Testis (tissue), 3 donors: ENCODE measurements around the gene MYL6. TPM values are rescaled to one million over a fixed set of nuclear protein-coding genes. Genes with fewer than 3 reads are reported as not detected.

ENCODE experiments used
- DNase-seq: peaks from one replicate; pipeline ENCODE4 v3.0.0-alpha.2; 2019
- H3K27ac ChIP-seq, 2 donors: fragments of 200-600 bp; sonication (generic); one replicate each; pipeline ENCODE4 v1.5.1; 2019
- H3K27me3 ChIP-seq: fragments of 200-600 bp; sonication (generic); one replicate; pipeline ENCODE4 v1.5.1; 2019
- H3K36me3 ChIP-seq: fragments of 200-600 bp; sonication (generic); one replicate; pipeline ENCODE4 v1.5.1; 2017; ENCODE audit warnings: low read depth; ENCODE audit errors: missing control alignments
- H3K4me1 ChIP-seq: fragments of 200-600 bp; sonication (generic); one replicate; pipeline ENCODE4 v1.5.1; 2019
- H3K4me3 ChIP-seq, 2 donors: fragments of 200-600 bp; sonication (generic); one replicate each; pipeline ENCODE4 v1.5.1; 2017 to 2019
- H3K9me3 ChIP-seq: fragments of 200-600 bp; sonication (generic); one replicate; pipeline ENCODE4 v1.5.1; 2017
- POLR2A ChIP-seq: fragments of 450-650 bp; IDR thresholded peaks from one replicate; pipeline ENCODE4 v1.6.1; 2017; ENCODE audit warnings: antibody characterized with exemption, mild to moderate bottlenecking, moderate library complexity
- WGBS, 2 donors: methylation state at CpG; one replicate each; pipeline ENCODE4 v1.1.5; 2018; 5-methylcytosine and 5-hydroxymethylcytosine counted together
- intact Hi-C: fragments of 100-400 bp; cut with DNase I; formaldehyde crosslinking; loops from one replicate; pipeline ENCODE4 v1.15.1; 2023; ENCODE audit warnings: low total_unique reads
- polyA plus RNA-seq: library from polyadenylated mRNA; stranded (reverse); fragments of 350-450 nt; fragmentation: Illumina TruSeq; extraction: RNeasy Lipid Tissue Mini Kit (QIAGEN cat#74804); gene quantifications from one replicate; pipeline ENCODE4 v1.2.3, GENCODE V29; 2014; ENCODE audit warnings: low read depth, low replicate concordance; ENCODE audit not compliant: insufficient read depth
- total RNA-seq, 2 donors: library from RNA; depleted of rRNA; stranded (reverse); fragments of >200 nt; gene quantifications; one replicate each; pipeline ENCODE4 v1.2.3, GENCODE V29; 2016
- TF ChIP-seq, protein P1 (sequence below), 3 experiments: fragments of 450-650 bp in 2 of 3; fragments of 200-600 bp in 1 of 3; sonication (generic) in 1 of 3; IDR thresholded peaks; one replicate each; pipeline ENCODE4 v1.5.1; 2016 to 2019; ENCODE audit warnings: antibody characterized with exemption in 3 of 3, mild to moderate bottlenecking in 2 of 3, moderate library complexity in 1 of 3

The MYL6 gene
- total and polyA plus RNA-seq, 3 donors from 2014 or later, result 939 to 1,373 (median 1,271) TPM

DNA sequence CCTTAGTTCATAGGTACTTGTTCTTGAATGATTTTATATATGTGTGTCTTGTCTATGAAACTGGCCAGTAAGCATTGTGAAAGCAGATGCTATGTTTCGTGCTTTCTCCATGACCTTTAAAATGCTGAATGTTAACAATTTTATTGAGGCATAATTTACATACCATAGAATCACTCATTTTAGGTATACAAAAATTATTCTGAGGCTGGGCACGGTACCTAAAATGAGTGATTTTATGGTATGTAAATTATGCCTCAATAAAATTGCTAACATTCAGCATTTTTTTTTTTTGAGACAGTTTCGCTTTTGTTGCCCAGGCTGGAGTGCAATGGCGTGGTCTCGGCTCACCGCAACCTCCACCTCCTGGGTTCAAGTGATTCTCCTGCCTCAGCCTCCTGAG lies 23.3 kb upstream of the MYL6 start:
- Histone ChIP-seq H3K36me3 (no peaks in the 10 kb centered on the region), H3K9me3 (no peaks in the 10 kb centered on the region), H3K27me3 (no peaks in the 10 kb centered on the region), H3K4me1 (peaks cover 4% of the 10 kb centered on the region), H3K27ac (no peak overlapping the region), H3K4me3 (no peak overlapping the region)
- 96 to 97% methylated on average over 6 of the region's 6 CpGs for WGBS, 2 donors
- TF ChIP-seq POLR2A, result no peak
- TF ChIP-seq, protein P1, sequence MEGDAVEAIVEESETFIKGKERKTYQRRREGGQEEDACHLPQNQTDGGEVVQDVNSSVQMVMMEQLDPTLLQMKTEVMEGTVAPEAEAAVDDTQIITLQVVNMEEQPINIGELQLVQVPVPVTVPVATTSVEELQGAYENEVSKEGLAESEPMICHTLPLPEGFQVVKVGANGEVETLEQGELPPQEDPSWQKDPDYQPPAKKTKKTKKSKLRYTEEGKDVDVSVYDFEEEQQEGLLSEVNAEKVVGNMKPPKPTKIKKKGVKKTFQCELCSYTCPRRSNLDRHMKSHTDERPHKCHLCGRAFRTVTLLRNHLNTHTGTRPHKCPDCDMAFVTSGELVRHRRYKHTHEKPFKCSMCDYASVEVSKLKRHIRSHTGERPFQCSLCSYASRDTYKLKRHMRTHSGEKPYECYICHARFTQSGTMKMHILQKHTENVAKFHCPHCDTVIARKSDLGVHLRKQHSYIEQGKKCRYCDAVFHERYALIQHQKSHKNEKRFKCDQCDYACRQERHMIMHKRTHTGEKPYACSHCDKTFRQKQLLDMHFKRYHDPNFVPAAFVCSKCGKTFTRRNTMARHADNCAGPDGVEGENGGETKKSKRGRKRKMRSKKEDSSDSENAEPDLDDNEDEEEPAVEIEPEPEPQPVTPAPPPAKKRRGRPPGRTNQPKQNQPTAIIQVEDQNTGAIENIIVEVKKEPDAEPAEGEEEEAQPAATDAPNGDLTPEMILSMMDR (IDR thresholded peaks at IDR 0.05), result no peak
- no peak for DNase-seq
- intact Hi-C loops, result no loop called here

DNA sequence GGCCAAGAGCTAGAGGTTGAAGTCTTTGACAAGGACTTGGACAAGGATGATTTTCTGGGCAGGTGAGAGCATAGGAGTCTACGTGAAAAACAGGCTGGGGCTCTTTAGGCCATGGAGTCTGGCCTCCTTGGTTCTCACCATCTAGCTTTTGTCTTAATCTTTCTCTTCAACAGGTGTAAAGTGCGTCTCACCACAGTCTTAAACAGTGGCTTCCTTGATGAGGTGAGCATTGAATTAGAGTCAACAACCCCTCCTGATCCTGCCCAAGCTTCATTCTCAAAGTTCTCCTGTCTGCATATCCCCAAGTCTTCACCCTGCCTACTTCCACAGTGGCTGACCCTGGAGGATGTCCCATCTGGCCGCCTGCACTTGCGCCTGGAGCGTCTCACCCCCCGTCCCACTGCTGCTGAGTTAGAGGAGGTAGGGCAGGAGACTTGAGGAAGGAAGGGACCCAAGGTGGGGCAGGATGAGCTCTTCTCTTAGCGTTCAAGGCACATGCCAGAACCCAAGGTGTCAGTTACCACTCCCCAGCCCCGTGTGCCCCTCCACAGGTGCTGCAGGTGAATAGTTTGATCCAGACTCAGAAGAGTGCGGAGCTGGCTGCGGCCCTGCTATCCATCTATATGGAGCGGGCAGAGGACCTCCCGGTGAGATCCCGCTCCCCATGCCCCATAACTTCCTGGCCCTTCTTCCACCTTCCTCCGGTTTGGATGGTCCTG lies 20.1 kb upstream of the MYL6 start:
- Histone ChIP-seq H3K27me3 (no peaks in the 10 kb centered on the region), H3K36me3 (no peaks in the 10 kb centered on the region), H3K27ac (no peak overlapping the region), H3K4me1 (no peaks in the 10 kb centered on the region), H3K4me3 (no peak overlapping the region), H3K9me3 (no peaks in the 10 kb centered on the region)
- no peak for DNase-seq
- TF ChIP-seq, protein P1 (IDR thresholded peaks at IDR 0.05), result no peak
- no peak for TF ChIP-seq POLR2A
- intact Hi-C loops, result no loop called here
- 86 to 96% methylated on average over 13 to 14 of the region's 14 CpGs for WGBS, 2 donors

DNA sequence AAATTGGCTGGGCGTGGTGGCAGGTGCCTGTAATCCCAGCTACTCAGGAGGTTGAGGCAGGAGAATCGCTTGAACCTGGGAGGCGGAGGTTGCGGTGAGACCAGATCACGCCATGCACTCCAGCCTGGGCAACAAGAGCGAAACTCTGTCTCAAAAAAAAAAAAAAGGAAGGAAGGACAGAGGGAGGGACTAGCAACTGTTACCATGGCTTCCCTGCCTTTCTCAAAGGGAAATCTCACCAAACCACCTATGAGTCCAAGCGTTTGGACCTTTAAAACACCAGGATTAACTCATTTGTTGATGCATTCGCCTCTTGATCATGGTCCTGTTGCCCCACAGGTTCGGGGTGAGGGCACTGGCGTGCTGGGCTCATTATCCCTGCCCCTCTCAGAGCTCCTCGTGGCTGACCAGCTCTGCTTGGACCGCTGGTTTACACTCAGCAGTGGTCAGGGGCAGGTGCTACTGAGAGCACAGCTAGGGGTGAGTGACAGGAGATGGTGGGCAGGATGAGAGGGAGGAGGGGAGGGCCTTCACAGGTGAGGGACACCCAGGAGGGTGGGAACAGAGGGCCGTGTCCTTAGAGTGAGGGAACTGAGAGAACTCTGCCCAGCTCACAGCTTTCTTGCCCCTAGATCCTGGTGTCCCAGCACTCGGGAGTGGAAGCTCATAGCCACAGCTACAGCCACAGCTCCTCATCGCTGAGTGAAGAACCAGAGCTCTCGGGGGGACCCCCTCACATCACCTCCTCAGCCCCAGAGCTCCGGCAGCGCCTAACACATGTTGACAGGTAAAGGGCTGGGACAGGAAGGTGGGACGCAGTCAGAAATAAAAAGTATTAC lies 16.0 kb upstream of the MYL6 start:
- Histone ChIP-seq H3K36me3 (no peaks in the 10 kb centered on the region), H3K9me3 (no peaks in the 10 kb centered on the region), H3K4me1 (peaks cover 13% of the 10 kb centered on the region), H3K4me3 (no peak overlapping the region), H3K27ac (no peak overlapping the region), H3K27me3 (no peaks in the 10 kb centered on the region)
- 85 to 94% methylated on average over 19 of the region's 19 CpGs for WGBS, 2 donors
- DNase-seq, result no peak
- TF ChIP-seq POLR2A, result no peak
- TF ChIP-seq, protein P1 (IDR thresholded peaks at IDR 0.05), result no peak
- intact Hi-C loops, result no loop called here

DNA sequence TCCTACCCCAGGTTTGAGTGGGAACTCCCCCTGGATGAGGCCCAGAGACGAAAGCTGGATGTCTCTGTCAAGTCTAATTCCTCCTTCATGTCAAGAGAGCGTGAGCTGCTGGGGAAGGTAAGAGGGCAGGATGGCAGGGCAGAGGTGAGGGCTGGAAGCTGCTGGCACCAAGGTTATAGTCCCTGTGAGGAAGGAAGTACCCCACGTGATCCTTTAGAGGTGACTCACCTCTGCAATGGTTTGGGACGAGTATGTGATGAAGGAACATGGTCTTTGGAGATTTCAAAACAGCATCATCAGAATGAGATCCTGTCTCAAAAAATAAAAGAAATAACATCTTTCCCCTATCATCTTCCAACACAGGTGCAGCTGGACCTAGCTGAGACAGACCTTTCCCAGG lies 14.9 kb upstream of the MYL6 start:
- Histone ChIP-seq H3K4me1 (peaks cover 17% of the 10 kb centered on the region), H3K9me3 (no peaks in the 10 kb centered on the region), H3K27ac (peak overlapping the region in 1 of 2 donors; percentile 53), H3K27me3 (no peaks in the 10 kb centered on the region), H3K36me3 (no peaks in the 10 kb centered on the region), H3K4me3 (no peak overlapping the region)
- DNase-seq, result no peak
- WGBS, 2 donors, result 75 to 81% methylated on average over 1 to 4 of the region's 4 CpGs
- intact Hi-C loops, result no loop called here
- no peak for TF ChIP-seq POLR2A

DNA sequence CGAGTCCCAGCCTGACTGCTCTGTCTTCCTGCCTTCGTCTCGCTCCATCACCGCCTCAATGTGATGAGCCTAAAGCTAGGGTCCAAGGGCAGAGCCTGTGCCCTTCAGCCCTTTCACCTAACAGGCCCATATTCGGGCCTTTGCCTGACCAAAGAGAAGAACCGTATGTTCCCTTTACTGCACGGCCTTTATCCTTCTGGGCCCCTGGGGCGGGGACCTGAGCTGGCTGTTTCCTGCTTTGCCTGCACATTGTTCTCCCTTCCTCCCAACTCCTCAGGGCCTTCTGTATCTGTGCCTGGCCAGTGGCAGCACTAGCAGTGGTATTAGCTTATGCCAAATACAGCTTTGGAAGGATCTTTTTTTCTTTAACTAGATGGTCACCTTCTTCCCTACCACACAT lies 14.3 kb upstream of the MYL6 start:
- H3K4me1 ChIP-seq, result peaks cover 17% of the 10 kb centered on the region
- no peak overlapping the region for H3K4me3 ChIP-seq
- intact Hi-C loops, result no loop called here
- TF ChIP-seq, protein P1 (IDR thresholded peaks at IDR 0.05), result no peak
- TF ChIP-seq POLR2A, result no peak
- WGBS, 2 donors, result 75 to 77% methylated on average over 8 of the region's 8 CpGs
- H3K27ac ChIP-seq, result peak overlapping the region in 1 of 2 donors; percentile 53
- no peaks in the 10 kb centered on the region for H3K9me3 ChIP-seq
- no peak for DNase-seq
- H3K27me3 ChIP-seq, result no peaks in the 10 kb centered on the region
- no peaks in the 10 kb centered on the region for H3K36me3 ChIP-seq
